Coronary artery (tissue), 2 donors: ENCODE measurements around the gene DHRS2.

Experiments
- DNase-seq: peaks from one replicate; pipeline ENCODE4 v3.0.0-alpha.2; 2017; ENCODE audit warnings: low spot score
- H3K27ac ChIP-seq, 2 donors: fragments of 200-600 bp; sonication (generic); one replicate each; pipeline ENCODE4 v1.5.1; 2016 to 2019
- H3K4me3 ChIP-seq: fragments of 200-600 bp; sonication (generic); 2 replicates; pipeline ENCODE4 v1.5.1; 2016; ENCODE audit warnings: mild to moderate bottlenecking, moderate library complexity
- CTCF ChIP-seq: fragments of 200-600 bp; sonication (generic); IDR thresholded peaks from one replicate; pipeline ENCODE4 v1.5.1; 2019; ENCODE audit warnings: antibody characterized with exemption

Gene DHRS2

DNA sequence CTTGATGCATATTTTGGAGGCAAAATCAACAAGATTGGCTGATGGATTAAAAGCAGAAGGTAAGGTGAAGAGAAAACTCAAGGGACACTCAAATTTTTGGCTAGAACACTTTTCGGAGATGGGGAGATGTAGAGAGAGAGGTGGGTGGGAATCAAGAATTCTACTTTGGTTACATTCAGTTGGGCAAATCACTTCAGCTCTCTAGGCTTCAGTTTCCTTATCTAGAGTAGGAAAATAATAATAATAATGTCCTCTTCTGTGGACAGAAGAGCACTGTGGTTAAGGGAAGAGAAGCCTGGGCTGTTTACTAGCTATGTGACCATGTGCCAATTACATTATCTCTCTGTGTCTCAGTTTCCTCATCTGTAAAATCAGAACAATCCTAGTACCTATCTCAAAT, 23.4 kb upstream of the DHRS2 start:
- DNase-seq = no peak
- no peak for TF ChIP-seq CTCF
- Histone ChIP-seq H3K27ac (no peak overlapping the region), H3K4me3 (no peak overlapping the region)

- no peak for TF ChIP-seq CTCF
- no peak overlapping the region for H3K27ac ChIP-seq
- H3K4me3 ChIP-seq = no peak overlapping the region
- no peak for DNase-seq
Observed at GRCh38 chr14:23613242-23614070, 22.7 kb upstream of the DHRS2 start.

- DNase-seq = no peak
- no peak overlapping the region for H3K4me3 ChIP-seq
- TF ChIP-seq CTCF = no peak
- no peak overlapping the region for H3K27ac ChIP-seq
Observed at GRCh38 chr14:23614395-23614828, 21.8 kb upstream of the DHRS2 start.

DNA sequence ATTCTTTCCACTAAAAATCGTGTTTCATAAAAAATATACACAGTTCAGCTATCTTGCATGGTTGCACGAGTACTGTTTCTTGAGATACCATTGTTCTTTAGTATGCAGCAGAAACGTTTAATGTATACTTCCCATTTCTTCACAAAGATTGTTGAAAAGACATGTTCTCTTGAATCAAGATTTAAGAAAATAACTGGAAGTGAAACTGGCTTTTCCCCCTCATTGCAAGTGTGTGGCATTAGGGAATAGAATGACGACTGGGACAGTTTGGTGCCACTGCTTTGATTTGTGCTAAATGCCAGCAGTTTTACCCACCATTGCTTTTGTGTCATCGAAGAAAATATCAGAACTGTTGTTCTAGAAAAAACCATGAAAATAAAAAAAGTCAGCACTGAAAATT, 20.3 kb upstream of the DHRS2 start:
- H3K4me3 ChIP-seq = no peak overlapping the region
- DNase-seq = no peak
- no peak for TF ChIP-seq CTCF

GRCh38 chr14:23617539-23617938, 18.6 kb upstream of the DHRS2 start:
- no peak overlapping the region for H3K27ac ChIP-seq
- no peak overlapping the region for H3K4me3 ChIP-seq
- DNase-seq = no peak
- no peak for TF ChIP-seq CTCF

More for the DNA sequence above, 20.3 kb upstream of the DHRS2 start:
- no peak overlapping the region for H3K27ac ChIP-seq

DNA sequence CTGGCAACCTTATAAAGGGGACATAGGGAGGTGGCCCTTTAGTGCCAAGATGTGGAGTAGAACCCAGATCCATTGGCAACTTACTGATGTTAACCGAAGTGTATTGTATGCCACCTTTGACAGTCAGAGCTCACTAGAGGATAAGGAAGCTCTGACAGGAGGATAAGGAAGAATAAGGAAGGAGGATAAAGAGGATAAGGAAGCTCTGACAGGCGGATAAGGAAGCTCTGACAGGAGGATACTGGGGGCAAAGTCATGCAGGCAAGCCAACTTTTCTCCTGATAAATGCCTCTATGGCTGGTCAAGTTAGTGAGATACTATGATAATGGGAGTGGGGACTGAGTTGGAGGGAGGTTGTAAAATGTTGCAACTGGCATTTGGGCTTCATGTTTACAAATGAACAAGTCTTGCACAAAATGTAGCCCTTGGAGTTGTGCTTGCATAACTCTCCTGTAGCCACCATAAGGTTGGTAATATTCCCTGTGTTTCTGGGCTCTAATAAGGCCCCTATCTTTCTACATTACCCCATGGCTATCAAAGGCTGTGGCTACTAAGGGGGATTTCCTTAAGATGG, 17.7 kb upstream of the DHRS2 start:
- no peak for DNase-seq
- H3K27ac ChIP-seq = no peak overlapping the region
- TF ChIP-seq CTCF = no peak
- no peak overlapping the region for H3K4me3 ChIP-seq
